HepG2 (cell line): Measurements from ENCODE around the gene SUPT6H. TPM values are rescaled to one million over a fixed set of nuclear protein-coding genes. Genes with fewer than 3 reads are reported as not detected.
A peak's percentile ranks its signal among the peaks of the same experiment; 100 is the strongest.

Source experiments
- GPN1 ChIP-seq: sonication (generic); formaldehyde crosslinking; IDR thresholded peaks from 2 replicates; pipeline ENCODE4 v1.5.1; 2020; ENCODE audit warnings: missing genetic modification reagents, borderline replicate concordance
- HMGA1 ChIP-seq: sonication (generic); formaldehyde crosslinking; conservative IDR thresholded peaks from 2 replicates; pipeline ENCODE4 v1.4.0; 2020; ENCODE audit warnings: missing genetic modification reagents
- PBX3 ChIP-seq: sonication (generic); formaldehyde crosslinking; IDR thresholded peaks from 2 replicates; pipeline ENCODE4 v1.8.1; 2023; ENCODE audit warnings: missing genetic modification reagents, inconsistent platforms, borderline replicate concordance
- ZFP82 ChIP-seq: sonication (generic); formaldehyde crosslinking; IDR thresholded peaks from 2 replicates; pipeline ENCODE4 v1.5.1; 2020; ENCODE audit warnings: mild to moderate bottlenecking, missing genetic modification reagents, borderline replicate concordance
- ZFP90 ChIP-seq: sonication (generic); formaldehyde crosslinking; IDR thresholded peaks from 2 replicates; pipeline ENCODE4 v1.8.0; 2022; ENCODE audit warnings: missing genetic modification reagents, mild to moderate bottlenecking, inconsistent platforms, borderline replicate concordance
- ZNF280B ChIP-seq: sonication (generic); formaldehyde crosslinking; IDR thresholded peaks from 2 replicates; pipeline ENCODE4 v1.5.0; 2020; ENCODE audit warnings: missing genetic modification reagents, mild to moderate bottlenecking, borderline replicate concordance
- ZNF512 ChIP-seq: sonication (generic); formaldehyde crosslinking; IDR thresholded peaks from 2 replicates; pipeline ENCODE4 v1.4.0; 2020; ENCODE audit warnings: mild to moderate bottlenecking, missing genetic modification reagents
- ZNF609 ChIP-seq: sonication (generic); formaldehyde crosslinking; IDR thresholded peaks from 2 replicates; pipeline ENCODE4 v1.4.0; 2020; ENCODE audit warnings: mild to moderate bottlenecking, missing genetic modification reagents, borderline replicate concordance
- ZNF629 ChIP-seq: sonication (generic); formaldehyde crosslinking; conservative IDR thresholded peaks from 2 replicates; pipeline ENCODE4 v1.5.0; 2020; ENCODE audit warnings: missing genetic modification reagents
- ZNF660 ChIP-seq: sonication (generic); formaldehyde crosslinking; IDR thresholded peaks from 2 replicates; pipeline ENCODE4 v1.5.1; 2020; ENCODE audit warnings: mild to moderate bottlenecking, low read depth, missing genetic modification reagents, borderline replicate concordance
- ZNF773 ChIP-seq: sonication (generic); formaldehyde crosslinking; IDR thresholded peaks from 2 replicates; pipeline ENCODE4 v1.4.0; 2020; ENCODE audit warnings: missing genetic modification reagents, borderline replicate concordance
- ZSCAN21 ChIP-seq: sonication (generic); formaldehyde crosslinking; IDR thresholded peaks from 2 replicates; pipeline ENCODE4 v1.8.0; 2022; ENCODE audit warnings: mild to moderate bottlenecking, missing genetic modification reagents, moderate library complexity, borderline replicate concordance
- polyA plus RNA-seq, 8 experiments: library from polyadenylated mRNA; depleted of rRNA in 3 of 8; stranded (reverse) in 7 of 8; unstranded in 1 of 8; fragments of >200 nt; fragmentation: Illumina TruSeq in 4 of 8; extraction: Trizol in 4 of 8; gene quantifications; 2 replicates each; pipeline versions ENCODE4 v1.2.1 to v1.2.3, GENCODE V29; 2011 to 2016; ENCODE audit warnings: low read depth in 4 of 8, missing spikeins in 1 of 8, mixed read lengths in 1 of 8; ENCODE audit not compliant: insufficient read depth in 1 of 8
- total RNA-seq, 5 experiments: library from RNA; depleted of rRNA; stranded (reverse); fragments of >200 nt; fragmentation: Illumina TruSeq; extraction: Trizol; gene quantifications; 2 replicates each; pipeline ENCODE4 v1.2.3, GENCODE V29; 2016; ENCODE audit warnings: low read depth in 1 of 5
- TF ChIP-seq, protein P1 (sequence below): sonication (generic); formaldehyde crosslinking; IDR thresholded peaks from 2 replicates; pipeline ENCODE4 v1.4.0; 2020; ENCODE audit warnings: mild to moderate bottlenecking, missing genetic modification reagents
- TF ChIP-seq, protein P2 (sequence below): sonication (generic); formaldehyde crosslinking; IDR thresholded peaks from 2 replicates; pipeline ENCODE4 v1.5.0; 2020; ENCODE audit warnings: missing genetic modification reagents, mild to moderate bottlenecking, borderline replicate concordance

SUPT6H gene
- total and polyA plus RNA-seq, 2 of the 13 experiments (the other 11 are each of a cell fraction or from before 2014, with no cell fraction given) = 32.7 to 39.9 TPM

DNA sequence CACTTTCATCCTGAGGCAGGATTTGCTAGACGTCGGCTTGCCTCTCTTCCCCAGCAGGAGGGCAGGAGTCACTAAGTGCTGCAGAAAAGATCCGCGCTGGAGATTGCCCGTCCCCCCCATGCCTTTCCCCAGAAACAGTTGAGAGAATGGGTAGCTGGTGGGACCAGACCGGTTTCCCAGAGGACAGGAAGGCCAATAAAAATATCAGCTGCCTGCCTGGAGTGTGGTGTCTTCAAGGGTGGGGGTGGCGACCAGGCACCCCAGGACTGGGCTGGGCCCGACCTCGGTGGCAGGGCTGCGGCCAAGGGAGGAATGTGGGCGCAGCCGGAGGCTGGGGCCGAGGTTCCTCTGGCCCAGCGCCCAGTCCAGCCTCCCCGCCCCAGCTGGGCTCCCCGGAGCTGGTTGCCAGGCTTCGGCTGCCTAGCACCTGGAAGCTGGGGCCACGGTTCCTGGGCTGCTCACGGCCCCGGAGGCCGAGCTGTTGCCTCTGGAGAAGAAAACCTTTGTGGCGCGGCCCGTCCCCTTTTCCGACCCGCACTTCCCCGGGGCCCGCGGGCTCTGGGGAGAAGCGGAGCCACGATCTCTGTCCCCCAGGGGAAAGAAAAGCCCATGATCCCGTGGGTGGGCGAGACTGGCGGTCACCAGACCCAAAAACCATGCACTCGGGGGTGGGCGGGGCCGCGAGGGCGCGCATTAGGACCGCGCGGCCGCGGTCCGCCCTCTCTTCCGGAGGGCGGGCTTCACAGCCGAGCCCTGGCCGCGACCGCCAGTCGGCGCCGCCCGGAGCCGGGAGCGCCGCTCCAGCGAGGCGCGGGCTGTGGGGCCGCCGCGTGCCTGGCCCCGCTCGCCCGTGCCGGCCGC lies 81.5 kb downstream of the SUPT6H start, which contains the start of gene TRAF4 (continued):
- TF ChIP-seq ZNF280B (peak; percentile 29; the same call in 1 of the 2 replicates), ZFP82 (CRISPR knock-in tag) (peak; percentile 79; the same call in 1 of the 2 replicates), ZNF629 (CRISPR knock-in tag) (peak; percentile 3; the same call in 1 of the 2 replicates), ZFP90 (no peak), ZNF660 (CRISPR knock-in tag) (no peak), ZNF512 (CRISPR knock-in tag) (no peak), ZNF773 (CRISPR knock-in tag) (no peak; the same call in 1 of the 2 replicates), ZNF609 (CRISPR knock-in tag) (no peak), ZSCAN21 (peak; percentile 42), GPN1 (CRISPR knock-in tag) (no peak), PBX3 (CRISPR knock-in tag) (no peak), HMGA1 (CRISPR knock-in tag) (no peak)
- TF ChIP-seq, protein P1, sequence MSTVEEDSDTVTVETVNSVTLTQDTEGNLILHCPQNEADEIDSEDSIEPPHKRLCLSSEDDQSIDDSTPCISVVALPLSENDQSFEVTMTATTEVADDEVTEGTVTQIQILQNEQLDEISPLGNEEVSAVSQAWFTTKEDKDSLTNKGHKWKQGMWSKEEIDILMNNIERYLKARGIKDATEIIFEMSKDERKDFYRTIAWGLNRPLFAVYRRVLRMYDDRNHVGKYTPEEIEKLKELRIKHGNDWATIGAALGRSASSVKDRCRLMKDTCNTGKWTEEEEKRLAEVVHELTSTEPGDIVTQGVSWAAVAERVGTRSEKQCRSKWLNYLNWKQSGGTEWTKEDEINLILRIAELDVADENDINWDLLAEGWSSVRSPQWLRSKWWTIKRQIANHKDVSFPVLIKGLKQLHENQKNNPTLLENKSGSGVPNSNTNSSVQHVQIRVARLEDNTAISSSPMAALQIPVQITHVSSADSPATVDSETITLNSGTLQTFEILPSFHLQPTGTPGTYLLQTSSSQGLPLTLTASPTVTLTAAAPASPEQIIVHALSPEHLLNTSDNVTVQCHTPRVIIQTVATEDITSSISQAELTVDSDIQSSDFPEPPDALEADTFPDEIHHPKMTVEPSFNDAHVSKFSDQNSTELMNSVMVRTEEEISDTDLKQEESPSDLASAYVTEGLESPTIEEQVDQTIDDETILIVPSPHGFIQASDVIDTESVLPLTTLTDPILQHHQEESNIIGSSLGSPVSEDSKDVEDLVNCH (CRISPR knock-in tag) = no peak
- TF ChIP-seq, protein P2, sequence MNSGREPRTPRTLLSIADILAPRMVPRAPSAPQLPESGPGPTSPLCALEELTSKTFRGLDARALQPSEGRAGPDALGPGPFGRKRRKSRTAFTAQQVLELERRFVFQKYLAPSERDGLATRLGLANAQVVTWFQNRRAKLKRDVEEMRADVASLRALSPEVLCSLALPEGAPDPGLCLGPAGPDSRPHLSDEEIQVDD (CRISPR knock-in tag) = no peak
